CD4-positive, alpha-beta T cell (primary cell): ENCODE results near the gene MYO3A. TPM values are rescaled to one million over a fixed set of nuclear protein-coding genes. Genes with fewer than 3 reads are reported as not detected.

Experiments
- ATAC-seq: fragments of 200-7000 bp; cut with Tn5 transposase; one replicate; pipeline ENCODE4 v1.10.0; 2022; ENCODE audit warnings: mild to moderate bottlenecking; ENCODE audit not compliant: poor library complexity
- CTCF ChIA-PET: fragments of 350-600 bp; sonication (Branson Sonifier 250); formaldehyde crosslinking; loops from one replicate; lab custom pipeline; 2021; ENCODE audit warnings: antibody characterized with exemption, inconsistent platforms; lab: Charles Lee
- POLR2A ChIA-PET: fragments of 350-600 bp; sonication (Branson Sonifier 250); formaldehyde crosslinking; loops from one replicate; lab custom pipeline; 2021; ENCODE audit warnings: antibody characterized with exemption, inconsistent platforms; lab: Charles Lee
- DNase-seq, 14 experiments: peaks; one replicate each; pipeline ENCODE4 v3.0.0-alpha.2; 2013 to 2020; ENCODE audit warnings: mixed read lengths in 2 of 14
- H3K27ac ChIP-seq, 2 donors: one replicate each; pipeline versions ENCODE4 v1.5.1 to v1.7.0; 2013; ENCODE audit warnings: low read length in 2 of 2, low read depth in 1 of 2, mild to moderate bottlenecking in 1 of 2
- H3K27me3 ChIP-seq, 2 experiments: 1 replicate in 1 of 2; 2 replicates in 1 of 2; pipeline versions ENCODE4 v1.6.1 to v1.7.0; 2013; ENCODE audit warnings: low read length in 2 of 2, control low read depth in 1 of 2, mild to moderate bottlenecking in 1 of 2, moderate library complexity in 1 of 2; ENCODE audit not compliant: insufficient read depth in 2 of 2, control insufficient read depth in 1 of 2
- H3K36me3 ChIP-seq: one replicate; pipeline ENCODE4 v1.6.1; 2013; ENCODE audit warnings: low read length, control low read depth; ENCODE audit not compliant: insufficient read depth
- H3K4me1 ChIP-seq: one replicate; pipeline ENCODE4 v1.6.1; 2013; ENCODE audit warnings: low read length, control low read depth; ENCODE audit not compliant: insufficient read depth
- H3K4me3 ChIP-seq: one replicate; pipeline ENCODE4 v1.5.1; 2013; ENCODE audit warnings: mild to moderate bottlenecking, low read length, moderate library complexity
- H3K9me3 ChIP-seq, 2 experiments: 1 replicate in 1 of 2; 2 replicates in 1 of 2; pipeline versions ENCODE4 v1.6.1 to v1.7.0; 2013; ENCODE audit warnings: low read length in 2 of 2, mild to moderate bottlenecking in 2 of 2, control low read depth in 1 of 2, moderate library complexity in 1 of 2; ENCODE audit not compliant: control insufficient read depth in 1 of 2, insufficient read depth in 1 of 2
- H3K27ac Mint-ChIP-seq: one replicate; pipeline ENCODE4 v1.8.0; 2020; ENCODE audit warnings: mixed read lengths
- H3K27me3 Mint-ChIP-seq: one replicate; pipeline ENCODE4 v1.8.0; 2021; ENCODE audit warnings: mixed read lengths
- H3K36me3 Mint-ChIP-seq: one replicate; pipeline ENCODE4 v1.8.0; 2021; ENCODE audit warnings: low read depth, mixed read lengths
- H3K4me1 Mint-ChIP-seq: one replicate; pipeline ENCODE4 v1.8.0; 2021; ENCODE audit warnings: low read depth, mixed read lengths
- H3K4me3 Mint-ChIP-seq: one replicate; pipeline ENCODE4 v1.8.0; 2020; ENCODE audit warnings: mild to moderate bottlenecking, mixed read lengths
- H3K9me3 Mint-ChIP-seq: one replicate; pipeline ENCODE4 v1.8.0; 2020; ENCODE audit warnings: mixed read lengths
- intact Hi-C, 2 experiments: fragments of 100-400 bp; cut with DNase I in 1 of 2; cut with micrococcal nuclease in 1 of 2; formaldehyde crosslinking; loops; one replicate each; pipeline versions ENCODE4 v1.15.1 to v1.9.0; 2023 to 2025; cut with DNase I, micrococcal nuclease
- total RNA-seq, 174 experiments: library from RNA in 2 of 174; stranded (reverse) in 2 of 174; gene quantifications; one replicate each; pipeline ENCODE4 v1.2.3 and lab custom pipeline; 2021 to 2026
- TF ChIP-seq, protein P1 (sequence below): fragments of 200-600 bp; IDR thresholded peaks from one replicate; pipeline ENCODE4 v1.8.0; 2022; ENCODE audit warnings: antibody characterized with exemption, mild to moderate bottlenecking

Gene MYO3A
- total RNA-seq, 2 experiments from 2014 or later = not detected

DNA sequence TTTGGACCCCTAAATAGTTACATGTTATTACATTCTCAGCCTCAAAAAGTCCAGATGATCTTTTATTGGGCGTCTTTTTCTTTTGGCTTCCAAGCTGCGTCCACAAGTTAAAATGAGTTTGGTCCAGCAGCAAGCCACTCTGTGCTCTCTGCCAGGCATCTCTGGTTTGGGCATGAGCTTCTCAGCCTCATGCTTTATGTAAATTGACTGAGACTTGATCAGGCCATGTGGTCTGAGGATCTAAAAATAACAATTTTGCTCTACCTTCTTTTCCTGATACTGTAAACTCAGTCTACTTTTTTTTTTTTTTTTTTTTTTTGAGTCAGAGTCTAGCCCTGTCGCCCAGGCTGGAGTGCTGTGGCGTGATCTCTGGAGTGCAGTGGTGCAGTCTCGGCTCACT lies 298.1 kb downstream of the MYO3A start:
- no peak overlapping the region for H3K4me3 ChIP-seq
- ChIA-PET CTCF (no interaction called here), POLR2A (no interaction called here)
- H3K4me1 ChIP-seq = no peaks in the 10 kb centered on the region
- DNase-seq (no peak), ATAC-seq (no peak)
- no peaks in the 10 kb centered on the region for H3K9me3 ChIP-seq
- Mint-ChIP-seq H3K4me3 (no peak overlapping the region), H3K4me1 (no peaks in the 10 kb centered on the region), H3K36me3 (no peaks in the 10 kb centered on the region), H3K27ac (no peak overlapping the region), H3K27me3 (peaks cover 44% of the 10 kb centered on the region), H3K9me3 (no peaks in the 10 kb centered on the region)
- TF ChIP-seq, protein P1, sequence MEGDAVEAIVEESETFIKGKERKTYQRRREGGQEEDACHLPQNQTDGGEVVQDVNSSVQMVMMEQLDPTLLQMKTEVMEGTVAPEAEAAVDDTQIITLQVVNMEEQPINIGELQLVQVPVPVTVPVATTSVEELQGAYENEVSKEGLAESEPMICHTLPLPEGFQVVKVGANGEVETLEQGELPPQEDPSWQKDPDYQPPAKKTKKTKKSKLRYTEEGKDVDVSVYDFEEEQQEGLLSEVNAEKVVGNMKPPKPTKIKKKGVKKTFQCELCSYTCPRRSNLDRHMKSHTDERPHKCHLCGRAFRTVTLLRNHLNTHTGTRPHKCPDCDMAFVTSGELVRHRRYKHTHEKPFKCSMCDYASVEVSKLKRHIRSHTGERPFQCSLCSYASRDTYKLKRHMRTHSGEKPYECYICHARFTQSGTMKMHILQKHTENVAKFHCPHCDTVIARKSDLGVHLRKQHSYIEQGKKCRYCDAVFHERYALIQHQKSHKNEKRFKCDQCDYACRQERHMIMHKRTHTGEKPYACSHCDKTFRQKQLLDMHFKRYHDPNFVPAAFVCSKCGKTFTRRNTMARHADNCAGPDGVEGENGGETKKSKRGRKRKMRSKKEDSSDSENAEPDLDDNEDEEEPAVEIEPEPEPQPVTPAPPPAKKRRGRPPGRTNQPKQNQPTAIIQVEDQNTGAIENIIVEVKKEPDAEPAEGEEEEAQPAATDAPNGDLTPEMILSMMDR = no peak
- no peaks in the 10 kb centered on the region for H3K36me3 ChIP-seq
- no peak overlapping the region for H3K27ac ChIP-seq
- intact Hi-C loops = no loop called here
- peaks cover 5 to 7% of the 10 kb centered on the region in 2 experiments for H3K27me3 ChIP-seq

DNA sequence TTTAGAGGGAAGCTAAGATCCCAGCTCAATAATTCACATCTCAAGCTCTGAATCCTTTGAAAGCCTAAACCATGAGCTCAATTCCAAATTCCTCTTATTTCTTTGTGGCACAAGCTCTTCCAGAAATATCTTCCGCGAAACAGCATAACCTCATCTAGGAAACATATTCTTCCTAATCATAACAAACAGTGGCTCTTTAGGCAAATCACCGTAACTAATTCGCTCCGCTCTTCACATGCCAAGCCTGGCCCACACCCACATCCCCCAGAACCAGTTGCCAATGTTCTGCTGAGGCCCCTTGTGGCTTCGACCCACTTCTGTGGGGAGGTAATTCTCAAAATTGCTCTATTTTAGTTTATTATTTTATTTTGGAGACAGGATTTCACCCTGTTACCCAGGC lies 301.7 kb downstream of the MYO3A start:
- H3K27ac Mint-ChIP-seq = no peak overlapping the region
- TF ChIP-seq, protein P1 = no peak
- no peaks in the 10 kb centered on the region for H3K4me1 Mint-ChIP-seq
- H3K4me3 Mint-ChIP-seq = no peak overlapping the region
- H3K9me3 Mint-ChIP-seq = no peaks in the 10 kb centered on the region
- H3K27me3 ChIP-seq = peaks cover 9 to 10% of the 10 kb centered on the region in 2 experiments
- intact Hi-C loops = no loop called here
- H3K4me1 ChIP-seq = no peaks in the 10 kb centered on the region
- H3K9me3 ChIP-seq = no peaks in the 10 kb centered on the region
- H3K4me3 ChIP-seq = no peak overlapping the region
- peaks cover 52% of the 10 kb centered on the region for H3K27me3 Mint-ChIP-seq
- no peaks in the 10 kb centered on the region for H3K36me3 ChIP-seq
- CTCF ChIA-PET = no interaction called here
- POLR2A ChIA-PET = no interaction called here
- no peaks in the 10 kb centered on the region for H3K36me3 Mint-ChIP-seq
- ATAC-seq (no peak), DNase-seq (no peak)
- no peak overlapping the region for H3K27ac ChIP-seq

DNA sequence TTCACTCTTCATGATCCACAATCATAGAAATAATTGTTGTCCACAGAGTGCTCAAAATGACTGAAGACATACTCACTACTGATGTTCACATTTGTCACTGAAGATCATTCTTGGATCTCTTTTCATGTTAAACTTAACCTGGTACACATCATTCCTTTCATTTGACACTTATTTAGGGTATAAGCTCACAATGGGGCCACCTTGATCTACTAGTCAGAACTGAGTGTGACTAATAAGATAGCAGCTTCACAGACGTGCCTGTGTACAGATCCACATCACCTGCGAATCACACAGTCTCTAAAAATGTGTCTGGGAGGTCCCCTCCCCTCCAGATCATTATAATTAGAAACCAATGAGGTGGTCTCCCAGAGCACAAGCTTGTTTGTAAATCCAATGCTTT lies 304.3 kb downstream of the MYO3A start:
- no peak overlapping the region for H3K4me3 ChIP-seq
- no peak overlapping the region for H3K27ac ChIP-seq
- ATAC-seq = no peak
- H3K9me3 Mint-ChIP-seq = no peaks in the 10 kb centered on the region
- no peak for DNase-seq
- POLR2A ChIA-PET = no interaction called here
- no peaks in the 10 kb centered on the region for H3K36me3 Mint-ChIP-seq
- intact Hi-C loops = no loop called here
- peaks cover 8 to 10% of the 10 kb centered on the region in 2 experiments for H3K27me3 ChIP-seq
- TF ChIP-seq, protein P1 = no peak
- no peaks in the 10 kb centered on the region for H3K9me3 ChIP-seq
- no peaks in the 10 kb centered on the region for H3K4me1 Mint-ChIP-seq
- H3K36me3 ChIP-seq = no peaks in the 10 kb centered on the region
- no peak overlapping the region for H3K4me3 Mint-ChIP-seq
- H3K27ac Mint-ChIP-seq = no peak overlapping the region
- CTCF ChIA-PET = no interaction called here
- no peaks in the 10 kb centered on the region for H3K4me1 ChIP-seq
- peaks cover 61% of the 10 kb centered on the region for H3K27me3 Mint-ChIP-seq
